DOHH2 (cell line): Measurements from ENCODE around the gene SUN1.

ENCODE experiments used
- H3F3A ChIP-seq: fragments of 200-600 bp; sonication (generic), shearing (Covaris generic); 2 replicates; pipeline ENCODE4 v1.6.0; 2016; ENCODE audit warnings: antibody characterized with exemption, mild to moderate bottlenecking; ENCODE audit not compliant: control insufficient read depth, insufficient read depth
- H3K27ac ChIP-seq: fragments of 200-600 bp; sonication (generic); 2 replicates; pipeline ENCODE4 v1.5.1; 2014; ENCODE audit warnings: low read depth, mild to moderate bottlenecking, low read length, moderate library complexity
- H3K27me3 ChIP-seq: fragments of 200-600 bp; sonication (generic); 2 replicates; pipeline ENCODE4 v1.6.1; 2014; ENCODE audit warnings: mild to moderate bottlenecking, low read length, mixed read lengths; ENCODE audit not compliant: control insufficient read depth
- H3K36me3 ChIP-seq: fragments of 200-600 bp; sonication (generic); 2 replicates; pipeline ENCODE4 v1.6.1; 2014; ENCODE audit warnings: mild to moderate bottlenecking, low read length, moderate library complexity, mixed read lengths; ENCODE audit not compliant: control insufficient read depth
- H3K4me1 ChIP-seq: fragments of 200-600 bp; sonication (generic); 2 replicates; pipeline ENCODE4 v1.6.1; 2014; ENCODE audit warnings: mild to moderate bottlenecking, low read length, mixed read lengths; ENCODE audit not compliant: control insufficient read depth
- H3K4me2 ChIP-seq: fragments of 200-600 bp; sonication (generic); 2 replicates; pipeline ENCODE4 v1.6.0; 2014; ENCODE audit warnings: mild to moderate bottlenecking, low read length, moderate library complexity
- H3K4me3 ChIP-seq: fragments of 200-600 bp; sonication (generic); 2 replicates; pipeline ENCODE4 v1.5.1; 2014; ENCODE audit warnings: mild to moderate bottlenecking, low read length, mixed read lengths
- H3K79me2 ChIP-seq: fragments of 200-600 bp; sonication (generic); 2 replicates; pipeline ENCODE4 v1.6.1; 2014; ENCODE audit warnings: mild to moderate bottlenecking, low read length, mixed read lengths; ENCODE audit not compliant: control insufficient read depth
- H3K9me2 ChIP-seq: fragments of 200-600 bp; sonication (generic); replicated peaks from 2 replicates; pipeline ENCODE4 v1.6.1; 2014; ENCODE audit warnings: mild to moderate bottlenecking, low read length, mixed read lengths; ENCODE audit not compliant: control insufficient read depth
- H3K9me3 ChIP-seq: fragments of 200-600 bp; sonication (generic); 2 replicates; pipeline ENCODE4 v1.6.1; 2014; ENCODE audit warnings: antibody characterized with exemption, low read length, mixed read lengths; ENCODE audit not compliant: control insufficient read depth, insufficient read depth
- H4K20me1 ChIP-seq: fragments of 200-600 bp; sonication (generic); 2 replicates; pipeline ENCODE4 v1.6.0; 2014; ENCODE audit warnings: low read depth, mild to moderate bottlenecking, antibody characterized with exemption, low read length, moderate library complexity; ENCODE audit not compliant: control insufficient read depth, insufficient read depth
- CTCF ChIP-seq: fragments of 200-600 bp; sonication (generic); IDR thresholded peaks from one replicate; pipeline ENCODE4 v1.5.1; 2014; ENCODE audit warnings: antibody characterized with exemption, mild to moderate bottlenecking, low read depth, low read length; ENCODE audit not compliant: poor library complexity, severe bottlenecking
- EZH2phosphoT487 ChIP-seq: fragments of 200-600 bp; sonication (generic); IDR thresholded peaks from 2 replicates; pipeline ENCODE4 v1.6.1; 2017; ENCODE audit warnings: borderline replicate concordance, mild to moderate bottlenecking, antibody characterized with exemption, low read length, moderate library complexity, mixed read lengths

The SUN1 gene

DNA sequence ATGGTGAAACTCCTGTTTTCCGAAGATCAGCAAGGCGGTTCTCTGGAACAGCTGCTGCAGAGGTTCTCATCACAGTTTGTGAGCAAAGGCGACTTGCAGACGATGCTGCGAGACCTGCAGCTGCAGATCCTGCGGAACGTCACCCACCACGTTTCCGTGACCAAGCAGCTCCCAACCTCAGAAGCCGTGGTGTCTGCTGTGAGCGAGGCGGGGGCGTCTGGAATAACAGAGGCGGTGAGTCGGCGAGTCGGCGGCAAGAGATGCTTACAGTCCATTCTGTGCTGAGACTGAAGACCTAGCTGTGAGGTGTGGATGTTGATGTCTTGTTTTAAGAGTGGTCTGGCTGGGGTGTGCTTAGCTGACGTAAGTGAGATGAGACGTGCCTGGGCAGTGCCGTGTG is 27.9 kb downstream of the SUN1 start:
- no peaks in the 10 kb centered on the region for H3K9me2 ChIP-seq
- no peaks in the 10 kb centered on the region for H3F3A ChIP-seq
- H3K27me3 ChIP-seq, result no peaks in the 10 kb centered on the region
- H3K4me2 ChIP-seq, result no peak overlapping the region
- H3K79me2 ChIP-seq, result no peaks in the 10 kb centered on the region
- H4K20me1 ChIP-seq, result peaks cover 3% of the 10 kb centered on the region; the same call in 1 of the 2 replicates
- TF ChIP-seq CTCF (no peak), EZH2phosphoT487 (no peak)
- H3K4me3 ChIP-seq, result no peak overlapping the region
- no peaks in the 10 kb centered on the region for H3K9me3 ChIP-seq
- no peak overlapping the region for H3K27ac ChIP-seq
- H3K36me3 ChIP-seq, result peaks cover 79% of the 10 kb centered on the region
- H3K4me1 ChIP-seq, result no peaks in the 10 kb centered on the region

DNA sequence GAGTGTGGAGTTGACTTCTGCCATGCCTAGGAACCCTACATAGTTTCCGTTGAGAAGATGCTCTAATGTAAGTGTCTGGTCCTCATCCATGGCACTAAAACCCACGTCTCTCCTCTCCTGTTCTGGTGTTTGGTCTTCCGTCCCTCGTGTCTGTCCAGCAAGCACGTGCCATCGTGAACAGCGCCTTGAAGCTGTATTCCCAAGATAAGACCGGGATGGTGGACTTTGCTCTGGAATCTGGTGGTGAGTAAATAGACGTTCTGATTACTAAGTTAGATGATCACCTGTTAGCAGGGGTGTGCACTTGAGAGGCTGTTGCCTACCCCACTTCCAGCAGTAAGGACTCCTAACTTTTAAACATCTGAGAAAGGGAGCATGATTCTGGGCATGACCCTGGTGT is 28.9 kb downstream of the SUN1 start:
- no peaks in the 10 kb centered on the region for H3K79me2 ChIP-seq
- H3K4me2 ChIP-seq, result no peak overlapping the region
- H3K27ac ChIP-seq, result no peak overlapping the region
- no peak overlapping the region for H3K4me3 ChIP-seq
- H3K27me3 ChIP-seq, result no peaks in the 10 kb centered on the region
- H3K36me3 ChIP-seq, result peaks cover 81% of the 10 kb centered on the region
- no peaks in the 10 kb centered on the region for H3K9me3 ChIP-seq
- TF ChIP-seq CTCF (no peak), EZH2phosphoT487 (no peak)
- no peaks in the 10 kb centered on the region for H3K9me2 ChIP-seq
- H3K4me1 ChIP-seq, result no peaks in the 10 kb centered on the region
- no peaks in the 10 kb centered on the region for H3F3A ChIP-seq
- peaks cover 3% of the 10 kb centered on the region; the same call in 1 of the 2 replicates for H4K20me1 ChIP-seq

DNA sequence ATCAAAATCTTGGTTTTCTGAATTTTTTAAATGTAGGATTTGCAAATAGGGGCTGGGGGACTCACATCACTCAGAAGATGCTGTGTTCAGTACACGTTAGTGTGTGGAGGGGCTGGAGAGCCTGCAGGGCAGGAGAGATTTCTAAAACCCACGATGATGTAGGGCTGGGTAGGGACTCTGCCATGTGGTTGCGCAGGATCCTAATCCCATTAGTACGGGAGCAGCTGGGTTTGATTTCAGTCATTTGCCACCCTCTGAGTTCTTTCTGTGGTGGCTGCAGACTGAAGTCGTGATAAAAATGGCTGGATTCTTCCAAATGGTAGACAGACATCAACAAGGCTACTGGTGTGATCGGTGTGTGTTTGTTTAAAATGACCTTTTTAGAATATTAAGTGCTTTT is 29.9 kb downstream of the SUN1 start:
- Histone ChIP-seq H3K27me3 (no peaks in the 10 kb centered on the region), H3K9me2 (no peaks in the 10 kb centered on the region), H3K79me2 (no peaks in the 10 kb centered on the region), H3K4me2 (no peak overlapping the region), H3K36me3 (peaks cover 77% of the 10 kb centered on the region), H3F3A (no peaks in the 10 kb centered on the region), H3K27ac (no peak overlapping the region), H3K4me3 (no peak overlapping the region), H3K9me3 (no peaks in the 10 kb centered on the region), H3K4me1 (no peaks in the 10 kb centered on the region), H4K20me1 (peaks cover 3% of the 10 kb centered on the region; the same call in 1 of the 2 replicates)
- TF ChIP-seq EZH2phosphoT487 (no peak), CTCF (no peak)
